OCI-M2 (cell line): ENCODE data around the gene CIRBP.

Source experiments
- DNase-seq: peaks from one replicate; lab custom pipeline; 2025; ENCODE audit not compliant: unreplicated experiment; lab: John Stamatoyannopoulos, UW

CIRBP gene

DNA sequence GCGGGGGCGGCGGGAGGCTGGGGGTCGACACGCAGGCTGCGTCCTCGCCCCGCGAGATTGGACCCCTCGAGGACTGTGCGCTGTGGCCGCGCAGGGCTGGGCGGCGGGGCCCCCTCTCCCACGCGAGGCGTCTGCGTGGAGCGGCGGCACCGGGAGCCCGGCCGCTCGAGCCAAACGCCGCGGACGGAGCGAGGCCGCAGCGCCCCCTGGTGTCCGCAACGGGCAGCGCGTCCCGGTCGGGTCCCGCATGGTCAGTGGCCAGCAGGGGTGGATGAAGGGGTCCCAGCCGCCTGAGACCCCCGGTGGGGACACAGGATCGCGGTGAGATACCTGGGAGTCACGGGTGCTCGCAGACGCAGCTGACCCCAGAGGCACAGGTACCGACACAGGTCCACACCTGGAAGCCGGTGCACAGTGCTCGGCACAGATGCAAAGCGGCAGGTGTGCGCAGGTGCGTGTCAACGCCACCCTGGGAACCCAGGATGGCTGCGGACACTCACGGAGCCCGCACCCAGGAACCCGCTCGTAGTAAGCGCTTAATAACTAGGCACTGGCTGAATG, 2.1 kb upstream of the CIRBP start:
- DNase-seq = no peak

DNA sequence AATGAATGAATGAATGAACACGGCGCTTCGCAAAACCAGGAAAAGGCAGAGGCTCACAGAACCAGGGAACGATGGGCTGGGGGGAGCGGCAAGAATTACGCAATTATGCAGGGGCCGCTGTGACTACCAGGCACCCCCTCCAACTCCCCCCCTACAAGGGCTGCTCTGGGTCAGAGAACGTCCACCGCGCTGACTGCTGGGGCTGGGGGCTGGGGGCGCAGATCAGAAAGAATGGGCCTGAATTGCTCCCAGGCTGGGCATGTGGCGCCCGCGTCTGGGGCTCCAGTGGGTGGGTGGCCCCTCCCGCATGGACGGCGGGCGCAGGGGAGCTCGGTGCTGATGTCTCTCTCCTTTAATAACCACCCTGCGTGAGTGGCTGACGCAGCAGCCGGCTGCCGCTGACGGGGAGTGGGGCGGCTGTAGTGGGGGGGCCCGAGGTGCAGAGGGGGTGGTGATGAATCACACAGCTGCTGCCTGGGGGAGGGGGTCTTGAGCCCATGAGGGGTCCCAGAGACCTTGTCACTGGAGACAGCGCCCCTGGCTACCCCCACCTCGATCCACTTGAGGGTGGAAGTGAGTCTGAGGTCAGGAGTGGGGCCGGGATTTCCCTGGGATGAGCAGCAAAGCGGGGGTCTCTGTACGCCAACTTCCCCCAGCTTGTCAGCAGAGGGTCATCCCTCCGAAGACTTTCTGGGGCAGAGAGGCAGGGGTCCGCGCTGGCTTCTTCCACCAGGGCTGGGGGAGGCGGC, 1.5 kb upstream of the CIRBP start:
- no peak for DNase-seq

DNA sequence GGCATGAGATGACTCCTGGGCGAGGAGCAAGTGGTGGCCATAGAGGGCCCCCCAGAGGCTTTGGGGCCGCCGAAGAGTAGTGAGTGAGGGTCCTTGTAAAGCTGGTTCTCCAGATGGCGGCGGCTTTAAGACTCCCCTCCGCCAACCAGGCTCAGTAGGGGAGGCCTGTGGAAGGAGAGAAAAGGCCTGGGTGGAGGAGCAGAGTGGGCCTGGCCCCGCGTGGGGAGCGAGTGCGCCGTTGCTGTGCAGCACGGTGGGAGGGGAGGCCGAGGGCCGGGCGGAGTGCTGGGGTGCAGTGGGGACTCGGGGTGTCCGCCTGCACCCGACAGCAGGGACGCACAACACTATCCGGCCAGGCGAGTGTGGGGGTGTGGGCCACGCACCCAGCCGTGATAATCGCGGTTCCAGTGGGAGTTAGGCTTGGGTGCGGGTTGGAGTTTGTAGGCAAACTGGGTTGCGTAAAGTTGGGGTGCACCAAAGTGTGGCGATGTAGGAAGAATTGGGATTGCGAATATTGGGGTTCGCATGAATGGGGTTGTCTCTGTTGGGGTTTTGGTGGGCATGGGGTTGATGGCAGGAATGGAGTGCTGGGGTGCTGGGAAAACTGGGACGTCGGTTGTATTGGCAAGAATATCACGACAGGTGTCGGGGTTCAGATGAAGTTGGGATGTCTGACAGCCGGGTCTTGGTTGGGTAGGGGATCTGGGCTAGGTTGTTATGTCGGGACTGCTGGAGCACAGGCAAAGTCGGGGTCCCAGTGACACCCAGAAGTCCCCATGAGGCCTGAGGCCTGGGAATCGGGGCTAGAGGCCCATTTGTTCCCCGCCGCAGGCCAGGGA, 687 bp upstream of the CIRBP start:
- no peak for DNase-seq

DNA sequence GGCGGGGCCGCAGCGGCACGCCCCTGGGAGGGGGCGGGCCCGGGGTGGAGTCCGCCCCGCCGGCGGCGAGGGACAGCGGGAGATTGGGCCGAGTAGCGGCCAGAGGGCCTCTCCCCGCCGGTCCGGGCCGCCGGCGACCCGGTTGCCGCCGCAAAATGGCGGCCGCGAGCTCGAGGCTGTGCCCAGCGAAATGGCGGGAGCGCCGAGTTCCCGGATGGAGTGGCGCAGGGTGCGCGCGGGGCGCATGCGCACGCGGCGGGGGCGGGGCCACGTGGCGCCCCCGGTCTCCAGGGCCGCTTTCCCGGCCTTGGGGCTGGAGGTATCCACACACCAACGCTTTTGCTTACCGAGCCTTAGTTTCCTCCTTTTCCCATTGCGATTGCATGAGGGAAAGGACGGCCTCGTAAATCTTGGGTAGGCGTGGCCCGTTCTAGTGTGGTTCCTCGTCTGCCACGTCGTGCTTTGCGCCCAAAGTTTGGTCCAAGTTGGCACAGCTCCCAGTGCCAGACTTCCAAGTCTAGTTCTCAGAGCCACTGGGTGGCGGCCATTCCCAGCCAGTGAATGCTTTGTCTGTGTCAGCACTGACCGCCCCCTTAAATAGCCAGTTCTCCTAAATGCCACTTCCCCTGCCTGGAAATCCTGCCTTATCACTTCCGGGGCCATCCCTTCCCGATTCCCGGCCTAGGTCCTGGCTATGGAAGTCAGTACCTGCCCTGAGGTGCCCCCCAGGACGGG, 513 bp downstream of the CIRBP start:
- no peak for DNase-seq

- DNase-seq = no peak
Observed at GRCh38 chr19:1270213-1270853, 1.2 kb downstream of the CIRBP start.

DNA sequence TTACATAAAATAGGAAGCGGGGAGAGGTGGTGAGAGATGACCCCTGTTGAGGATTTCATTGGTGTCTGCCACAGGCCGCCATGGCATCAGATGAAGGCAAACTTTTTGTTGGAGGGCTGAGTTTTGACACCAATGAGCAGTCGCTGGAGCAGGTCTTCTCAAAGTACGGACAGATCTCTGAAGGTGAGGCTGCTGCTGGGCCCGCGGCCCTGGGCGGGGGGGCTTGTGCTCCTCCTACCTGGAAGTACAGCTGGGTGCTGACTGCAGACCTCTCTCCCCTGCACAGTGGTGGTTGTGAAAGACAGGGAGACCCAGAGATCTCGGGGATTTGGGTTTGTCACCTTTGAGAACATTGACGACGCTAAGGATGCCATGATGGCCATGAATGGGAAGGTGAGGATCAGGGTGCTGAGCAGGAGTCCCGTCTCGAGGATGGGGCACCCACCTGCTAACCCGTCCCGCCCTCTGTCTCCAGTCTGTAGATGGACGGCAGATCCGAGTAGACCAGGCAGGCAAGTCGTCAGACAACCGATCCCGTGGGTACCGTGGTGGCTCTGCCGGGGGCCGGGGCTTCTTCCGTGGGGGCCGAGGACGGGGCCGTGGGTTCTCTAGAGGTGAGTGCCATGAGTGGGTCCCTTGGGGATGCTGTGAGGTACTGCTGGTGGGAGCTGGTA, 1.9 kb downstream of the CIRBP start:
- no peak for DNase-seq

DNA sequence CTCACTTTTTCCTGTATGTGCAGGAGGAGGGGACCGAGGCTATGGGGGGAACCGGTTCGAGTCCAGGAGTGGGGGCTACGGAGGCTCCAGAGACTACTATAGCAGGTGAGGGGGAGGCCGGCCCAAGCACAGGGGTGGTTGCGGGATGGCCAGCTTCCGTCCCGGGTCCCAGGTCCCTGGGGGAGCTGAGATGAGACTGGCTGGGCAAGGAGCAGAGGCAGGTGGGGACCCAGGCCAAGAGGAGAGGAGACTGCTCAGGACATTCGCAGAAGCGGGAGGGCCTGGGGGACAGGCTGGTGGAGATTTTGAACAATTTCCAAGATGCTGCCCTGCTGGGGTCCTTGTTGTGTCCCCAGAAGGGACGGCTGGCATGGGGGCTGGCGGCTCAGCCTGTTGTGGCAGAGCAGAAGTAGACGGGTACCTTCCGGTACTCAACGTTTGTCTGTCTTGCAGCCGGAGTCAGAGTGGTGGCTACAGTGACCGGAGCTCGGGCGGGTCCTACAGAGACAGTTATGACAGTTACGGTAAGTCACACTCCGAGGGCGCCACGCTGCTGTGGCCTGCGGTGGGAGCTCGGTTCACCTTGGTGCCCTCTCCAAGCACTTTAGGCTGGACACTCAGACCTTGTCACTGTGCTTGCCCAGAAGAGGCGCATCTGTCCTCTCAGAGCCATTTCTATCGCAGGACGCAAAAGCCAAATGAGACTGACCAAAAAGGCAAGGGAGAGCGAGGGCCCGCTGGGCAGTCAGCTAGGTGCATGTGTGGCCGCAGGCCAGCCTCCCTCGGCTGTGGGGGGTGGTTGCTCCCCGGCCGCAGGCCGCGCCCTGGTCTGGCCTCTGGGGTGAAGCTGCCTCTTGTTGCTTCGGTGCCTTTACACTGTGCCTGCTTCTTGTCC, 2.6 kb downstream of the CIRBP start:
- no peak for DNase-seq

DNA sequence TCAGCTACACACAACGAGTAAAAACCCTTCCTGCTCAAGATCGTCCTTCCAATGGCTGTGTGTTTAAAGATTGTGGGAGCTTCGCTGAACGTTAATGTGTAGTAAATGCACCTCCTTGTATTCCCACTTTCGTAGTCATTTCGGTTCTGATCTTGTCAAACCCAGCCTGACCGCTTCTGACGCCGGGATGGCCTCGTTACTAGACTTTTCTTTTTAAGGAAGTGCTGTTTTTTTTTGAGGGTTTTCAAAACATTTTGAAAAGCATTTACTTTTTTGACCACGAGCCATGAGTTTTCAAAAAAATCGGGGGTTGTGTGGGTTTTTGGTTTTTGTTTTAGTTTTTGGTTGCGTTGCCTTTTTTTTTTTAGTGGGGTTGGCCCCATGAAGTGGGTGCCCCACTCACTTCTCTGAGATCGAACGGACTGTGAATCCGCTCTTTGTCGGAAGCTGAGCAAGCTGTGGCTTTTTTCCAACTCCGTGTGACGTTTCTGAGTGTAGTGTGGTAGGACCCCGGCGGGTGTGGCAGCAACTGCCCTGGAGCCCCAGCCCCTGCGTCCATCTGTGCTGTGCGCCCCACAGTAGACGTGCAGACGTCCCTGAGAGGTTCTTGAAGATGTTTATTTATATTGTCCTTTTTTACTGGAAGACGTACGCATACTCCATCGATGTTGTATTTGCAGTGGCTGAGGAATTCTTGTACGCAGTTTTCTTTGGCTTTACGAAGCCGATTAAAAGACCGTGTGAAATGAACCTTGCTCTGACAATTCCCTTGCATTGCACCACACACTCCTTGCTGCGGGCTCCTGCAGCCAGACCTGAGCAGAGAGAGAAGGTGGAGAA, 3.5 kb downstream of the CIRBP start:
- no peak for DNase-seq

- DNase-seq = peak; percentile 8
Observed at GRCh38 chr19:1273263-1274041, 4.3 kb downstream of the CIRBP start.

GRCh38 chr19:1274081-1274851, 5.1 kb downstream of the CIRBP start:
- DNase-seq = no peak

- DNase-seq = no peak
Observed at GRCh38 chr19:1274852-1275259, 5.7 kb downstream of the CIRBP start.

DNA sequence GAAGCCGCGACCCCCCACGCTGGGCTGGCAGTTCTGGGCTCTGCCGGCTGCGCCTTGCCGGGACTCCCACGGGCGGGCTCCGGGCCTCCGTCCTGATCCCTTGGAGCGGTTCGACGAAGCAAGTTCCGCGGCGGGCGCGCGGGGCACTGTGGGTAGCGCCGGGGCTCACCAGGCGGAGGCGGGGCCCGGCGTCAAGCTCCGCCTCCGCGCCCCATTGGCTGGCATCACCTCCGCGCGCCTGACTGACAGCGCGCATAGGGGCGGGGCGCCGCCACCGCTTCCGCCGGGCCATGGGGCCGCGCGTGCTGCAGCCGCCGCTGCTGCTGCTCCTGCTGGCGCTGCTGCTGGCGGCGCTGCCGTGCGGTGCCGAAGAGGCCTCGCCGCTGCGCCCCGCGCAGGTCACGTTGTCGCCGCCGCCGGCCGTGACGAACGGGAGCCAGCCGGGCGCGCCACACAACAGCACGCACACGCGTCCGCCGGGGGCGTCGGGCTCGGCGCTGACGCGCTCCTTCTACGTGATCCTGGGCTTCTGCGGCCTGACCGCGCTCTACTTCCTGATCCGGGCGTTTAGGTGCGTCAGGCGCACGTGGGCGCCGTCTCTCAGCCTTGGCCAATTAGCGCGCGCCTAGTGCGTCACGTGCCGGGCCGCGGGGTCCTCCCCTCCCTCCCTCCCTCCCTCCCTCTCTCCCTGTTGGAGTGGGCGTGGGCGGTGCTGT, 6.3 kb downstream of the CIRBP start, which contains the start of gene FAM174C:
FAM174C (plus strand) TSS at position 271 of the 716 bp plus-strand sequence; CDS start at position 291, 20 bp downstream.
- peak; percentile 63 for DNase-seq

- DNase-seq = no peak
Observed at GRCh38 chr19:1275976-1276627, 7.0 kb downstream of the CIRBP start.

DNA sequence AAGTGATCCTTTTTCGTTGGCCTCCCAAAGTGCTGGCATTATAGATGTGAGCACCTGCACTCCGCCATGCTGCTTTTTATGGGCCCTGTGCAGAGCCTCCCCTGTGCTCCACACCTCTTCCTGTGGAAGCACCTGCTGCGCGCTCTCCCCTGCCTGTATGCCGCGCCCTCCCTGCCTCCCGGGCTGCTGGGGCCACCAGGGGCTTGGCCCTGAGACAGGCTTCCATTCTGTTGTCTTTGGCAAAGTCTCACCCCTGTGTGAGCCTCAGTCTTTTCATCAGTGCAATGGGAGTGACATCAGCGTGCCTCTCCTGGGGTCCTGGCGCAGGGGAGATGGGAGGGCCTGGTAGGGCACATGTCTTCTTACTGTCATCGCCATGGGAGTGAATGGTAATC, 7.5 kb downstream of the CIRBP start:
- DNase-seq = no peak

- DNase-seq = no peak
Observed at GRCh38 chr19:1277061-1277460, 7.9 kb downstream of the CIRBP start.

- no peak for DNase-seq
Observed at GRCh38 chr19:1278074-1278473, 8.9 kb downstream of the CIRBP start.
